IMR-90 (cell line): ENCODE measurements around the gene IQSEC1. TPM values are rescaled to one million over a fixed set of nuclear protein-coding genes. Genes with fewer than 3 reads are reported as not detected.

ENCODE experiments used
- ATAC-seq: fragments of 200-7000 bp; cut with Tn5 transposase; 2 replicates; pipeline ENCODE4 v1.9.1; 2020; ENCODE audit warnings: low read depth, mild to moderate bottlenecking, moderate library complexity
- BruUV-seq: library from RNA; stranded (reverse); fragments of 400-500 nt; replicated peaks from 2 replicates; lab custom pipeline; 2021; lab: Mats Ljungman, UMichigan
- CTCF ChIA-PET: fragments of 300-600 bp; formaldehyde crosslinking; extraction: SDS; loops from one replicate; lab custom pipeline; 2021; ENCODE audit warnings: antibody characterized with exemption; lab: Yijun Ruan, JAX
- POLR2A ChIA-PET: fragments of 300-600 bp; sonication (Branson Sonifier 250); formaldehyde crosslinking; loops from one replicate; lab custom pipeline; 2022; ENCODE audit warnings: antibody characterized with exemption; ENCODE audit not compliant: unreplicated experiment; lab: Charles Lee
- DNase-seq: peaks from one replicate; pipeline ENCODE4 v3.0.0; 2013
- H2AFZ ChIP-seq: replicated peaks from 2 replicates; pipeline ENCODE3; 2013; ENCODE audit warnings: low read length, mild to moderate bottlenecking; ENCODE audit not compliant: poor library complexity
- H2AK5ac ChIP-seq: 2 replicates; pipeline ENCODE4 v1.6.1; 2013; ENCODE audit warnings: low read depth, low read length, inconsistent platforms
- H2AK9ac ChIP-seq: replicated peaks from 2 replicates; pipeline ENCODE3; 2013; ENCODE audit warnings: mild to moderate bottlenecking, low read depth, low read length, moderate library complexity; ENCODE audit not compliant: poor library complexity
- H2BK120ac ChIP-seq: 2 replicates; pipeline ENCODE4 v1.6.1; 2013; ENCODE audit warnings: low read depth, low read length, inconsistent platforms
- H2BK15ac ChIP-seq: 3 replicates; pipeline ENCODE4 v1.6.1; 2013; ENCODE audit warnings: low read depth, low read length, inconsistent platforms
- H2BK20ac ChIP-seq: 2 replicates; pipeline ENCODE4 v1.6.1; 2013; ENCODE audit warnings: low read depth, mild to moderate bottlenecking, inconsistent platforms, low read length, moderate library complexity
- H2BK5ac ChIP-seq: 2 replicates; pipeline ENCODE4 v1.6.1; 2013; ENCODE audit warnings: mild to moderate bottlenecking, low read depth, low read length, inconsistent platforms; ENCODE audit not compliant: poor library complexity, severe bottlenecking
- H3K14ac ChIP-seq: replicated peaks from 2 replicates; pipeline ENCODE4 v1.6.1; 2013; ENCODE audit warnings: low read depth, low read length, inconsistent platforms
- H3K18ac ChIP-seq: 2 replicates; pipeline ENCODE4 v1.6.1; 2013; ENCODE audit warnings: low read depth, low read length, control low read depth
- H3K23ac ChIP-seq: 2 replicates; pipeline ENCODE4 v1.6.1; 2013; ENCODE audit warnings: low read depth, low read length, inconsistent platforms
- H3K27ac ChIP-seq: 2 replicates; pipeline ENCODE4 v1.5.1; 2013; ENCODE audit warnings: mild to moderate bottlenecking, control low read depth, low read length; ENCODE audit not compliant: insufficient read depth
- H3K27me3 ChIP-seq: 2 replicates; pipeline ENCODE4 v1.6.1; 2013; ENCODE audit warnings: low read length; ENCODE audit not compliant: control insufficient read depth, insufficient read depth
- H3K36me3 ChIP-seq: 2 replicates; pipeline ENCODE4 v1.6.1; 2013; ENCODE audit warnings: low read length, mixed read lengths; ENCODE audit not compliant: control insufficient read depth, insufficient read depth
- H3K4ac ChIP-seq: 2 replicates; pipeline ENCODE4 v1.6.1; 2013; ENCODE audit warnings: low read depth, low read length, inconsistent platforms
- H3K4me1 ChIP-seq: 2 replicates; pipeline ENCODE4 v1.6.1; 2013; ENCODE audit warnings: low read length, mixed read lengths; ENCODE audit not compliant: control insufficient read depth, insufficient read depth
- H3K4me2 ChIP-seq: 2 replicates; pipeline ENCODE4 v1.6.1; 2013; ENCODE audit warnings: low read depth, mild to moderate bottlenecking, control low read depth, low read length, moderate library complexity
- H3K4me3 ChIP-seq: 2 replicates; pipeline ENCODE4 v1.5.1; 2013; ENCODE audit warnings: low read depth, mild to moderate bottlenecking, control low read depth, low read length, moderate library complexity; ENCODE audit not compliant: insufficient read depth
- H3K56ac ChIP-seq: 2 replicates; pipeline ENCODE4 v1.6.1; 2013; ENCODE audit warnings: low read length, inconsistent platforms; ENCODE audit not compliant: insufficient read depth; ENCODE audit errors: extremely low read depth
- H3K79me1 ChIP-seq, 2 experiments: 2 replicates each; pipeline ENCODE4 v1.6.1; 2013; ENCODE audit warnings: low read length in 2 of 2, inconsistent platforms in 1 of 2, low read depth in 1 of 2
- H3K9ac ChIP-seq: 2 replicates; pipeline ENCODE4 v1.6.1; 2013; ENCODE audit warnings: low read depth, low read length, control low read depth
- H3K9me1 ChIP-seq: 2 replicates; pipeline ENCODE4 v1.6.1; 2013; ENCODE audit warnings: low read length, inconsistent platforms; ENCODE audit not compliant: insufficient read depth
- H3K9me3 ChIP-seq: 2 replicates; pipeline ENCODE4 v1.6.1; 2013; ENCODE audit warnings: low read length; ENCODE audit not compliant: control insufficient read depth, insufficient read depth
- H4K20me1 ChIP-seq: 2 replicates; pipeline ENCODE4 v1.6.1; 2013; ENCODE audit warnings: low read length, inconsistent platforms; ENCODE audit not compliant: insufficient read depth
- H4K5ac ChIP-seq: 2 replicates; pipeline ENCODE4 v1.6.1; 2013; ENCODE audit warnings: mild to moderate bottlenecking, low read depth, low read length, control low read depth
- H4K8ac ChIP-seq, 2 experiments: 2 replicates each; pipeline ENCODE4 v1.6.1; 2013; ENCODE audit warnings: low read depth in 2 of 2, low read length in 2 of 2, control low read depth in 1 of 2, inconsistent platforms in 1 of 2
- H4K91ac ChIP-seq: 2 replicates; pipeline ENCODE4 v1.6.1; 2013; ENCODE audit warnings: low read depth, low read length, inconsistent platforms; ENCODE audit not compliant: insufficient read depth
- BHLHE40 ChIP-seq: fragments of 150-350 bp; IDR thresholded peaks from 2 replicates; pipeline ENCODE4 v1.6.1; 2016; ENCODE audit warnings: mild to moderate bottlenecking, low read depth, low read length
- MXI1 ChIP-seq: IDR thresholded peaks from 2 replicates; pipeline ENCODE4 v1.6.1; 2012; ENCODE audit warnings: low read depth, mild to moderate bottlenecking, low read length, moderate library complexity, borderline replicate concordance
- RCOR1 ChIP-seq: IDR thresholded peaks from 2 replicates; pipeline ENCODE4 v1.6.1; 2012; ENCODE audit warnings: mild to moderate bottlenecking, low read length, improper control_type of control experiment; ENCODE audit not compliant: insufficient replicate concordance
- RFX5 ChIP-seq: IDR thresholded peaks from 2 replicates; pipeline ENCODE4 v1.8.0; 2012; ENCODE audit warnings: low read depth, mild to moderate bottlenecking, low read length, moderate library complexity
- WGBS, 2 experiments: methylation state at CpG; one replicate each; pipeline versions ENCODE4 v1.1.5 to v1.1.7; 2013; ENCODE audit warnings: missing lambda C conversion rate in 2 of 2; ENCODE audit not compliant: insufficient read length in 1 of 2; ENCODE audit errors: extremely low coverage in 2 of 2; 5-methylcytosine and 5-hydroxymethylcytosine counted together
- dilution Hi-C: fragments of 300-500 bp; cut with HindIII; formaldehyde crosslinking; loops from one replicate; pipeline ENCODE4 v1.14.3; 2018; ENCODE audit warnings: low sequenced_read_pairs; ENCODE audit not compliant: unreplicated experiment
- in situ Hi-C: fragments of 300-500 bp; cut with MboI; formaldehyde crosslinking; loops from 3 replicates; pipeline ENCODE4 v1.14.3; 2019; ENCODE audit warnings: low sequenced_read_pairs, inconsistent platforms, mixed read lengths
- intact Hi-C: fragments of 100-400 bp; cut with micrococcal nuclease; formaldehyde crosslinking; loops from 2 replicates; pipeline ENCODE4 v1.10.0; 2022
- polyA plus RNA-seq, 3 experiments: library from polyadenylated mRNA; depleted of rRNA; stranded (reverse); fragments of >200 nt; gene quantifications; 2 replicates each; pipeline ENCODE4 v1.2.3, GENCODE V29; 2012; ENCODE audit warnings: low replicate concordance in 1 of 3
- total RNA-seq: library from RNA; depleted of rRNA; stranded (reverse); fragments of >200 nt; gene quantifications from 2 replicates; pipeline ENCODE4 v1.2.3, GENCODE V29; 2012
- TF ChIP-seq, protein P1 (sequence below): conservative IDR thresholded peaks from 2 replicates; pipeline ENCODE4 v1.5.1; 2012; ENCODE audit warnings: mild to moderate bottlenecking, low read depth, low read length, improper control_type of control experiment

IQSEC1 gene
- total and polyA plus RNA-seq, 2 of the 4 experiments (the other 2 are of a cell fraction), result 5.9 to 11.9 TPM

DNA sequence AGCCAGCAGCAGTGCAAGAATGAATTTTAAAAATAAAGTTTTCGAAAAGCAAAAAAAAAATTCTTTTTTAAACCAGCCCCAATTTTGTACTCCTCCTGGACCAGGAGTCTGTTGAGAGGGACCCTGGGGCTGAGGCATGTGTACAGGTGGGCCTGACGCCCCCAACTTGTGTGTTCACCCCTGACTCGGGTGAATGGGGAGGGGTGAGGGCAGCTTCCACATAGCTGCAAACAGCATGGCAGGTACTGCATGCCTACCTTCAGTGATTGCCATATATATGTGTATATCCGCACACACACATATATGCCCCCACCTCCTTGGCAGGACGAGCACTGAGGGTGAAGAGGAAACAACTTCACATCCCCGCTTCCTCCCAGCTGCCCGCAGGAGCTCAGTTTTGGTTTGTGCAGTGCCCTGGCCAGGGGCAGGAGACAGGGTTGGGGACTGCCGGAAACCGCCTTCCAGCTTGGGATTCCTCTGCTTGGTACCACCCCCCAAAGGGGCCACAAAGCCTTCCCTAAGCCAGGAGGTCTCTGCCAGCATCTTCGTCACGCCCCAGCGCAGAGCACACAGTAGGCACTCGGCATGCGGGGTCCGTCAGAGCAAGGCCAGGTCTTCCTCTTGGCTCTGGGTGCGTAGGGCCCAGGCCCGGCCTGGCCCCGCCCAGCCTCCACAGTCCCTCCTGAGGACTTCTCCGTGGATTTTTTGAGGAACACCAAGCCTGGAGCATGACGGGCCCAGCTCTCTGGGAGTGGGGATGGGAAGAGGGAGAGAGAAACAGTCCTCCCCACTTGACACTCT, 170.0 kb downstream of the IQSEC1 start:
- H3K18ac ChIP-seq, result no peak overlapping the region
- H3K23ac ChIP-seq, result no peak overlapping the region
- H2BK20ac ChIP-seq, result no peak overlapping the region
- no peak overlapping the region for H2BK5ac ChIP-seq
- H2AK5ac ChIP-seq, result no peak overlapping the region
- no peak overlapping the region for H4K91ac ChIP-seq
- H3K27ac ChIP-seq, result no peak overlapping the region
- no peak overlapping the region for H2AFZ ChIP-seq
- intact Hi-C loops, result no loop called here
- H4K8ac ChIP-seq, result no peak overlapping the region
- H3K4me1 ChIP-seq, result no peaks in the 10 kb centered on the region
- no peak overlapping the region for H3K14ac ChIP-seq
- no peaks in the 10 kb centered on the region for H4K20me1 ChIP-seq
- no TSS peak for BruUV-seq
- no peak overlapping the region for H2BK15ac ChIP-seq
- peaks cover 51% of the 10 kb centered on the region for H3K36me3 ChIP-seq
- H2AK9ac ChIP-seq, result no peak overlapping the region
- H3K9me3 ChIP-seq, result no peaks in the 10 kb centered on the region
- dilution Hi-C loops, result no loop called here
- in situ Hi-C loops, result no loop called here
- no peak overlapping the region for H2BK120ac ChIP-seq
- no peak overlapping the region for H3K4ac ChIP-seq
- H3K4me2 ChIP-seq, result no peak overlapping the region
- no peaks in the 10 kb centered on the region for H3K27me3 ChIP-seq
- H3K9ac ChIP-seq, result no peak overlapping the region
- DNase-seq, result no peak
- no peak for ATAC-seq
- H3K79me1 ChIP-seq, result no peaks in the 10 kb centered on the region
- no peak overlapping the region for H3K56ac ChIP-seq
- no peaks in the 10 kb centered on the region for H3K9me1 ChIP-seq
- ChIA-PET CTCF (no interaction called here), POLR2A (no interaction called here)
- H3K4me3 ChIP-seq, result no peak overlapping the region
- TF ChIP-seq, protein P1, sequence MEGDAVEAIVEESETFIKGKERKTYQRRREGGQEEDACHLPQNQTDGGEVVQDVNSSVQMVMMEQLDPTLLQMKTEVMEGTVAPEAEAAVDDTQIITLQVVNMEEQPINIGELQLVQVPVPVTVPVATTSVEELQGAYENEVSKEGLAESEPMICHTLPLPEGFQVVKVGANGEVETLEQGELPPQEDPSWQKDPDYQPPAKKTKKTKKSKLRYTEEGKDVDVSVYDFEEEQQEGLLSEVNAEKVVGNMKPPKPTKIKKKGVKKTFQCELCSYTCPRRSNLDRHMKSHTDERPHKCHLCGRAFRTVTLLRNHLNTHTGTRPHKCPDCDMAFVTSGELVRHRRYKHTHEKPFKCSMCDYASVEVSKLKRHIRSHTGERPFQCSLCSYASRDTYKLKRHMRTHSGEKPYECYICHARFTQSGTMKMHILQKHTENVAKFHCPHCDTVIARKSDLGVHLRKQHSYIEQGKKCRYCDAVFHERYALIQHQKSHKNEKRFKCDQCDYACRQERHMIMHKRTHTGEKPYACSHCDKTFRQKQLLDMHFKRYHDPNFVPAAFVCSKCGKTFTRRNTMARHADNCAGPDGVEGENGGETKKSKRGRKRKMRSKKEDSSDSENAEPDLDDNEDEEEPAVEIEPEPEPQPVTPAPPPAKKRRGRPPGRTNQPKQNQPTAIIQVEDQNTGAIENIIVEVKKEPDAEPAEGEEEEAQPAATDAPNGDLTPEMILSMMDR, result no peak
- no peak for TF ChIP-seq RCOR1
- no peak for TF ChIP-seq MXI1
- TF ChIP-seq BHLHE40, result no peak
- TF ChIP-seq RFX5, result no peak
- 85% methylated on average over 5 of the region's 20 CpGs; no CpG with 5 or more reads in 1 of the 2 experiments for WGBS, 2 experiments
- no peak overlapping the region for H4K5ac ChIP-seq
